SH-SY5Y (cell line): ENCODE data around the gene ZNF800.

Experiments used
- GATA2 ChIP-seq: IDR thresholded peaks from 2 replicates; pipeline ENCODE4 v1.6.1; 2011; ENCODE audit warnings: mild to moderate bottlenecking, low read depth, low read length
- GATA3 ChIP-seq: IDR thresholded peaks from 2 replicates; pipeline ENCODE4 v1.6.1; 2011; ENCODE audit warnings: low read depth, mild to moderate bottlenecking, low read length, moderate library complexity

GRCh38 chr7:127391591-127392181 is 822 bp downstream of the ZNF800 start:
- no peak for TF ChIP-seq GATA2
- TF ChIP-seq GATA3: no peak
